NCI-H146 treated with DMSO at 0.1 percent for 48 hours (cell line): Measurements from ENCODE around the gene RPP38.

Experiments
- DNase-seq: peaks from one replicate; lab custom pipeline; 2025; ENCODE audit not compliant: unreplicated experiment; lab: John Stamatoyannopoulos, UW

RPP38 gene

GRCh38 chr10:15106352-15107013, 9.3 kb downstream of the RPP38 start:
- DNase-seq, result peak; percentile 74

- no peak for DNase-seq
These were observed 15.5 kb downstream of the RPP38 start for GRCh38 chr10:15112657-15113056.

- no peak for DNase-seq
These were observed 16.6 kb downstream of the RPP38 start for GRCh38 chr10:15113766-15114165.

- no peak for DNase-seq
These were observed 19.1 kb downstream of the RPP38 start for GRCh38 chr10:15116225-15116624.

- no peak for DNase-seq
These were observed 21.5 kb downstream of the RPP38 start for GRCh38 chr10:15118615-15119014.

GRCh38 chr10:15120523-15120922, 23.4 kb downstream of the RPP38 start:
- no peak for DNase-seq

- no peak for DNase-seq
These were observed 24.6 kb downstream of the RPP38 start for GRCh38 chr10:15121707-15122106.

GRCh38 chr10:15122477-15123030, 25.4 kb downstream of the RPP38 start:
- DNase-seq, result no peak

GRCh38 chr10:15123749-15124184, 26.6 kb downstream of the RPP38 start:
- DNase-seq, result no peak

GRCh38 chr10:15124190-15124589, 27.0 kb downstream of the RPP38 start:
- no peak for DNase-seq

GRCh38 chr10:15124908-15125307, 27.8 kb downstream of the RPP38 start:
- DNase-seq, result no peak

GRCh38 chr10:15131330-15131729, 34.2 kb downstream of the RPP38 start:
- DNase-seq, result no peak

- no peak for DNase-seq
These were observed 39.2 kb downstream of the RPP38 start for GRCh38 chr10:15136129-15137035.

- DNase-seq, result no peak
These were observed 39.8 kb downstream of the RPP38 start for GRCh38 chr10:15137036-15137359.

GRCh38 chr10:15137636-15138035, 40.5 kb downstream of the RPP38 start:
- no peak for DNase-seq

- DNase-seq, result no peak
These were observed 43.5 kb downstream of the RPP38 start for GRCh38 chr10:15140698-15141097.

GRCh38 chr10:15141136-15142054, 44.2 kb downstream of the RPP38 start:
- DNase-seq, result peak; percentile 23

GRCh38 chr10:15144788-15145187, 47.6 kb downstream of the RPP38 start:
- DNase-seq, result no peak

- peak; percentile 83 for DNase-seq
These were observed 49.2 kb downstream of the RPP38 start for GRCh38 chr10:15146366-15146765.

GRCh38 chr10:15147594-15148392, 50.6 kb downstream of the RPP38 start:
- no peak for DNase-seq
